GM12865 (cell line): ENCODE results near the gene TKFC.

Source experiments
- DNase-seq: peaks from one replicate; pipeline ENCODE4 v3.0.0; 2010; ENCODE audit warnings: low read depth
- H3K4me3 ChIP-seq: 2 replicates; pipeline ENCODE4 v1.5.1; 2011; ENCODE audit warnings: mild to moderate bottlenecking, low read depth, low read length, control low read depth
- TF ChIP-seq, protein P1 (sequence below): IDR thresholded peaks from 2 replicates; pipeline ENCODE4 v1.5.1; 2011; ENCODE audit warnings: low read length, control low read depth, low read depth, inconsistent platforms; ENCODE audit not compliant: insufficient read depth; ENCODE audit errors: missing control alignments

TKFC gene, protein sequence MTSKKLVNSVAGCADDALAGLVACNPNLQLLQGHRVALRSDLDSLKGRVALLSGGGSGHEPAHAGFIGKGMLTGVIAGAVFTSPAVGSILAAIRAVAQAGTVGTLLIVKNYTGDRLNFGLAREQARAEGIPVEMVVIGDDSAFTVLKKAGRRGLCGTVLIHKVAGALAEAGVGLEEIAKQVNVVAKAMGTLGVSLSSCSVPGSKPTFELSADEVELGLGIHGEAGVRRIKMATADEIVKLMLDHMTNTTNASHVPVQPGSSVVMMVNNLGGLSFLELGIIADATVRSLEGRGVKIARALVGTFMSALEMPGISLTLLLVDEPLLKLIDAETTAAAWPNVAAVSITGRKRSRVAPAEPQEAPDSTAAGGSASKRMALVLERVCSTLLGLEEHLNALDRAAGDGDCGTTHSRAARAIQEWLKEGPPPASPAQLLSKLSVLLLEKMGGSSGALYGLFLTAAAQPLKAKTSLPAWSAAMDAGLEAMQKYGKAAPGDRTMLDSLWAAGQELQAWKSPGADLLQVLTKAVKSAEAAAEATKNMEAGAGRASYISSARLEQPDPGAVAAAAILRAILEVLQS

DNA sequence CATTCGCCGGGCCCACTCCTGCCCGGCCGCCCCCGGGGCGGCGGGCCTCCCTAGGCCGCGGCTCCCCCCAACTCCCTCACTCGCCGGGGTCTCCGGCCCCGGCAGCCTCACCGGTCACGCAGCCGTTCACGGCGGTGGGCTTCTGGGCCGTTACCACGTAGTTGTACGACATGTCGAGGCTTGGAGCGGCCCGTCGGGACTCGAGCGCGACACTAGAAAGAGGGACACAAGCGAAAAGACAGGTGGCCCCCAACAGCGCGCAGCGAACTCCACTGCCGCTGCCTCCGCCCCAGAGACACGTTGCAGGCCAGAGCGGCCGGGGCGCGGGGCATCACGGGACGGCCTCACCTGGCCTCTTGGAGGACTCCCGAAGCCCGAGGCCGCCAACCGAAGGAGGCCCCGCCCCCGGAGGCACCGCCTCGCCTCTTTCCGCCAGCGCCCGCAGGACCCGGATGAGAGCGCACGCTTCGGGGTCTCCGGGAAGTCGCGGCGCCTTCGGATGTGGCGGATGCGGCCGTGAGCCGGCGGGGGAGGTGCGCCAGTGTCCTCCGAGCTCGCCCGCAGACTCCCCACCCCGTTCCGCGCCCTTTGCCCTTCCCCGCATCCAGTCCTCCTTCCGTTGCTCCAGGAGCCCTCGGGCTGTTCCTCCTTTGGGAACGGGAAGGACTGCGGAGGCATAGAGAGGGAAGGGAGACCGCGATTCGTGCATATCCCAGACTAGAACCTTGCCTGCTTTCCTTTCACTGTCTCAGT lies at the start of gene TKFC, which contains the start of gene DDB1:
Gene TKFC, plus strand, starts transcription at position 432 of the 753 bp plus-strand sequence. CDS start 1,501 bp downstream, outside the sequence.
Gene DDB1, minus strand, starts transcription at position 309 of the 753 bp plus-strand sequence. Its CDS starts 137 bp downstream, at position 172.
- DNase-seq = peak; percentile 97
- TF ChIP-seq, protein P1, sequence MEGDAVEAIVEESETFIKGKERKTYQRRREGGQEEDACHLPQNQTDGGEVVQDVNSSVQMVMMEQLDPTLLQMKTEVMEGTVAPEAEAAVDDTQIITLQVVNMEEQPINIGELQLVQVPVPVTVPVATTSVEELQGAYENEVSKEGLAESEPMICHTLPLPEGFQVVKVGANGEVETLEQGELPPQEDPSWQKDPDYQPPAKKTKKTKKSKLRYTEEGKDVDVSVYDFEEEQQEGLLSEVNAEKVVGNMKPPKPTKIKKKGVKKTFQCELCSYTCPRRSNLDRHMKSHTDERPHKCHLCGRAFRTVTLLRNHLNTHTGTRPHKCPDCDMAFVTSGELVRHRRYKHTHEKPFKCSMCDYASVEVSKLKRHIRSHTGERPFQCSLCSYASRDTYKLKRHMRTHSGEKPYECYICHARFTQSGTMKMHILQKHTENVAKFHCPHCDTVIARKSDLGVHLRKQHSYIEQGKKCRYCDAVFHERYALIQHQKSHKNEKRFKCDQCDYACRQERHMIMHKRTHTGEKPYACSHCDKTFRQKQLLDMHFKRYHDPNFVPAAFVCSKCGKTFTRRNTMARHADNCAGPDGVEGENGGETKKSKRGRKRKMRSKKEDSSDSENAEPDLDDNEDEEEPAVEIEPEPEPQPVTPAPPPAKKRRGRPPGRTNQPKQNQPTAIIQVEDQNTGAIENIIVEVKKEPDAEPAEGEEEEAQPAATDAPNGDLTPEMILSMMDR = no peak
- peak within 1 kb of the TSS; percentile 90 for H3K4me3 ChIP-seq

DNA sequence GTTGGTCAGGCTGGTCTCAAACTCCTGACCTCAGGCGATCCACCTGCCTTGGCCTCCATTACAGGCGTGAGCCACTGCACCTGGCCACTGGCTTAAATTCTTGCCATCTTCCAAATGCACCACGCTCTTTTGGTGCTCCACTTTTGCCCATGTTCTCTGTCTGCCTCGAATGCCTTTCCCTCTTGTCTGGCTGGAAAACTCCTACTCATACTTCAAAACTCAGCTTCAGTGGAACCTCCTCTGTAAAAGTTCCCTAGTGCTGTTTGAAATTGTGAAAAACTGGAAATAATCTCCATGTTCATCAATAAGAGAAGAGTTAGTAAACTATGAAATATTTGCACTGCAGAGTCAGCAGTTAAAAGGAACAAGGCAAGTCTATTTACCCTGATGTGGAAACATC lies 49.4 kb upstream of the TKFC start:
- DNase-seq = no peak
- no peak overlapping the region for H3K4me3 ChIP-seq
- TF ChIP-seq, protein P1 = no peak

DNA sequence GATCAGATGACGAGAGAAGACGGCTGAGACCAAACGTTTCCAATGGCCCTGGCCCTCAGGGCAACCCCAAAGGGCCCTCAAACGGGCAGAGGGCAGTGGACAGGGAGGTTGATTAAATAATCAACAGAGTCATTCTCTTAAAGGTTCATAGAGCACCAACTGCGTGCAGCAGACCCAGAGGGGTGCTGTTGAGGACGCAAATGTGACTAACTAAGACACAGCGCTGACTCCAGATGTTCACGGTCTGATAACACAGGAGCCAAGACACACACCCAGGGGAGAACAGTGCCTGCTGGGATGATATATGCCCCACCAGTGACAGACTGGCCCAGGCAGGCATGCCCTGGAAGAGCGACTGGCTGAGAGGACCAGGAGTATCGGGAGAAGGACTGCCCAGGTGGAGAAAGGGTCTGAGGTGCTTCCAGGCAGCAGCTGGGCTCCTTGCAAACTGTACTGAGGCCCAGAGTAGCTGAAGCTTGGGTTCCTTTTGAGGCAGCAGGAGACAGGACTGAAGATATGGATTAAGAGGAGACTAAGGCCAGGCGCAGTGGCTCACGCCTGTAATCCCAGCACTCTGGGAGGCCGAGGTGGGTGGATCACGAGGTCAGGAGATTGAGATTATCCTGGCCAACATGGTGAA lies 45.6 kb upstream of the TKFC start:
- no peak overlapping the region for H3K4me3 ChIP-seq
- no peak for DNase-seq
- TF ChIP-seq, protein P1 = no peak

DNA sequence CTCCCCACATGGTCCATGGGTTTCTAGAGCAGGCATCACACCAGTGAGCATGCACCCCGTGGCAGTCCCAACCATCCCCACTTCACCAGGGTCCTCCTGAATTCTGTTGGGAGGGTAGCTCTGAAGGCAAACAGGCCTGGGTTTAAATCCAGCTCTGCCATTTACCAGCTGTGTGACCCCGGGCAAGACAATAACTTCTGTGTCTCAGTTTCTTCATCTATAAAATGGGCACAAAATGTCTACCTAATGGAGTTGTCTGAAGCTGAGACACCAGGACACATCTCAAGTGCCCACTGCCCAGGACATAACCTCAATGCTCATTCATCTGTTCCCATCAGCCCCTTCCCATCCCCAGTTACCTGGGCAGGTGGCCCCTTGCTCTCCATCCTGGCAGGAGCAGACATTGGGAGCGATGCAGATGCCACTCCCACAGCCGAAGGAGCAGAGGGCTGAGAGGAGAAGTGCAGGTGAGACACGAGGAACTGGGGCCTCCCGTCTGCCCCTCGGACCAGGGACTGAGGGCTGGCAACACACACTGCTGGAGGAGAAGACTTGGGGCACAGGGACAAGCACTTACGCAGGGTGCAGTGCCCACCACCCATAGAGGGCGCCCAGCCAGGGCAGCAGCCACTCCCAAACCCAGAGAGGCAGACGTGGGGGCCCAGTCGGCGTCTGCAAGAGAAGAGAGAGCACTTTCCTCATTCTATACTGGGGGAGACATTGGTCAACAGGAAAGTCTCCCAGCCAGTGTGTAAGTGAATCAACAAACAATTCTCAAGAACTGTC lies 41.9 kb upstream of the TKFC start:
- peak; percentile 26 for DNase-seq
- TF ChIP-seq, protein P1 = peak; percentile 35

DNA sequence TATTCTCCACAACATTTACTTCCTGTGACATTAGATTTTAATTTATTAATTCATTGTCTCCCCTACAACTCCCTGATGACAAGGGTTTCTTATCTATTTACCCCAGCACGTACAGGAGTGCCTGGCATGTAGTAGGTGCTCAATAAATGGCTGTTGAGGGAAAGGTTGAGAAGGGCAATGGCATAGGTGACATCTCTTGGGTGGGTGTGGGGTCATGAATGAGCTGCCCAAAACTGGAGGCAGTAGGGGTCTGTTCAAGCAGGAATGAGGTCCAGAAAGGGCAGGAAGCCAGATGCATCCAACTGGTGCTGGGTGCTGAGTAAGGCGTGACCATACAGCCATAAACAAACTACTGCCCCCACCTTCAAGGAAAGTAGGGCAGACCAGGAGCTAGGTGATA lies 40.7 kb upstream of the TKFC start:
- TF ChIP-seq, protein P1 = no peak
- no peak overlapping the region for H3K4me3 ChIP-seq
- no peak for DNase-seq

More for the DNA sequence above, 41.9 kb upstream of the TKFC start:
- H3K4me3 ChIP-seq = no peak overlapping the region
